Omental fat pad (tissue), 4 donors: Measurements from ENCODE around the gene PTH2. TPM values are rescaled to one million over a fixed set of nuclear protein-coding genes. Genes with fewer than 3 reads are reported as not detected.

ENCODE experiments used
- ATAC-seq: fragments of 150-250 bp; one replicate; pipeline ENCODE4 v1.9.1; 2016; ENCODE audit warnings: mild to moderate bottlenecking, moderate library complexity; ENCODE audit not compliant: low FRiP score
- DNase-seq: peaks from one replicate; pipeline ENCODE4 v3.0.0-alpha.2; 2019; ENCODE audit warnings: low spot score
- total RNA-seq, 4 donors: library from RNA; depleted of rRNA; stranded (reverse); fragments of >200 nt; gene quantifications; one replicate each; pipeline ENCODE4 v1.1.0, GENCODE V29; 2016
- TF ChIP-seq, protein P1 (sequence below), 3 donors: fragments of 450-650 bp; IDR thresholded peaks; one replicate each; pipeline ENCODE4 v1.5.1; 2016 to 2017; ENCODE audit warnings: antibody characterized with exemption in 3 of 3, mild to moderate bottlenecking in 3 of 3, moderate library complexity in 2 of 3

The PTH2 gene
- total RNA-seq, 4 donors from 2014 or later, result not detected

DNA sequence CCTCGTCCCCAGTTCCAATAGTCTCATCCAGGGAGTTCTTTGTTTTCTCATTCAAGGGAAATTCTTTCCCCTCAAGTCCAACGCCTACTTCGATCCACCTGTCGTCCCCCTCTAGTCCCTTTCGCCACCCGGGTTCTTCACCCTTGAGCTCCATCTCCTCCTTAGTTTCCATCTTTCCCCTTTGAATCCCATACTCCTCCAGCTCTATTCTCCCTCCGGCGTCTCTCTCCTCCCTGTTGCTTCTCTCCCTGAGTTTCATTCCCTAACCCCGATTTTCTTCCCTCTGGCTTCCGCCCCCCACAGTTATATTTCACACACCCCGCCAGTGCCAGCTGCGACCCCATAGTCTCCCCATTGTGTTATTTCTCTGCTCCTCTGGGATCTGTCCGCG, 18.7 kb upstream of the PTH2 start:
- ATAC-seq, result no peak
- TF ChIP-seq, protein P1, sequence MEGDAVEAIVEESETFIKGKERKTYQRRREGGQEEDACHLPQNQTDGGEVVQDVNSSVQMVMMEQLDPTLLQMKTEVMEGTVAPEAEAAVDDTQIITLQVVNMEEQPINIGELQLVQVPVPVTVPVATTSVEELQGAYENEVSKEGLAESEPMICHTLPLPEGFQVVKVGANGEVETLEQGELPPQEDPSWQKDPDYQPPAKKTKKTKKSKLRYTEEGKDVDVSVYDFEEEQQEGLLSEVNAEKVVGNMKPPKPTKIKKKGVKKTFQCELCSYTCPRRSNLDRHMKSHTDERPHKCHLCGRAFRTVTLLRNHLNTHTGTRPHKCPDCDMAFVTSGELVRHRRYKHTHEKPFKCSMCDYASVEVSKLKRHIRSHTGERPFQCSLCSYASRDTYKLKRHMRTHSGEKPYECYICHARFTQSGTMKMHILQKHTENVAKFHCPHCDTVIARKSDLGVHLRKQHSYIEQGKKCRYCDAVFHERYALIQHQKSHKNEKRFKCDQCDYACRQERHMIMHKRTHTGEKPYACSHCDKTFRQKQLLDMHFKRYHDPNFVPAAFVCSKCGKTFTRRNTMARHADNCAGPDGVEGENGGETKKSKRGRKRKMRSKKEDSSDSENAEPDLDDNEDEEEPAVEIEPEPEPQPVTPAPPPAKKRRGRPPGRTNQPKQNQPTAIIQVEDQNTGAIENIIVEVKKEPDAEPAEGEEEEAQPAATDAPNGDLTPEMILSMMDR (IDR thresholded peaks at IDR 0.05), result no peak
- no peak for DNase-seq

DNA sequence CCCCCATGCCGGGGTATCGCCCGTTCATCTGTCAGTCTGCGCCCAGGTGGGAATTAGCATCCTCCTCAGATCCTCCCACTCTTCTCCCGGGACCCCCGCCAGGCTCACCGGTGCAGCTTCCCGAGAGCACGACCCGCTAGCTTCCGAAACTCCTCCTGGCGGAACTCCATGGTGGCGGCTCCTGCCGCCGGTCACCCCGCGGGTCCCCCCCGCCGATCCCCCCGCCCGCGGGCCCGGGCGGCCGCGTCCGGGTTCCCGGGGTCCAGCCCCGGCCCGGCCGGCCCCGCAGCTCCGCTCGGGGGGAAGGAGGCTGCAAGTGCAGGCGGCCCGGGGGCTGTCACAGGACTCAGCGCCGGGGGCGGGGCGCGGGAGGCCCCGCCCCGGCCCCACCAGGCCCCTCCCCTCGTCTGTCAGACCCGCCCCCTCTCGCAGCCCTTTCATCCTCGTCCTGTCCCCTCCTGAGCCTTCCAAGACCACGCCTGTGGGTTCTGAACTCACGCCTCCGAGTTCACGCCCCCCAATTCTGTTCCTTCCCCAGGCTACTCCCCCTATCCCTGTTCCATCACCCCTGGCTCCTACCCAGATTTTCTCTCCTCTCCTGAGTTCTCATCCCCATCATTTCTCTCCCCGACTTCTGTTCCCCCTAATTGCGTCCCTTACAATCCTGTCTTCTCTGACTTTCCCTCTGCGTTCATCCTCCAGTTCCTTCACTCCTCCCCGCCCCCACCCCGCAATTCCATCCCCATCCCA, 18.1 kb upstream of the PTH2 start, which contains the start of gene SLC17A7:
TSS of gene SLC17A7 (minus strand) at position 318 of the 750 bp plus-strand sequence. CDS start at position 170, 148 bp downstream.
- no peak for ATAC-seq
- DNase-seq, result no peak

DNA sequence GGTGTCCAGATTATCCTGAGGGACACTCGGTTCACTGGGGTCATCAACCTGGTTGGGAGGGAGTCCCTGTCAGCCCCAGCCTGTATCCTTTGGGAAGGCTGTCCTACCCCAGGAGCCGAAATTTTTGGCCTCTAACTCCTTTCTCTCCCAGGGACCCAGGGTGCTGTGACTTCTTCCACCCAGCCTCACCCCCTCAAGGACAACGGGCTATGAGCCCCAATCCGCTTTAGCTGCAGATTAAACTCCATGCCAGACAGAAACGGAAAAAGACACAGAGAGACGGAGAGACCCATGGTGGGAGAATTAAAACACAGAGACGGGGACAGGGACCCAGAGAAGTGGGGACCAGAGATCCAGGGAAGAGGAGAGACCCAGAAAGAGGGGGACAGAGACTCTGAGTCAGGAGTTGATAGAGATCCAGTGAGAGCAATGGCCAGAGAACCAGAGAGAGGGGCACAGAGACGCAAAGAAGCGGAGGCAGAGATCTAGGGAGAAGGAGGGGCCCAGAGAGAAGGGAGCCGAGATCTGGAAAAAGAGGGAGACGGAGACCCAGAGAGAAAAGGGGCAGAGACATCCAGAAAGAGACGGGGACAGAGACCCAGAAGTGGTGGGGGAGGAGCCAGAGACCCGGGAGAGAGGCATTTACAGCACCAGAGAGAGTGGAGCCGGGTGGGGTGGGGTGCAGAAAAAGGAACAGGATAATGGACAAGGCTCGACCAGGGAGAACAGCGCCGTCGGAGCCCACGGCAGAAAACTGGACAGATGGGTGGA, 17.4 kb upstream of the PTH2 start:
- TF ChIP-seq, protein P1 (IDR thresholded peaks at IDR 0.05), result no peak
- DNase-seq, result no peak
- no peak for ATAC-seq

More for the DNA sequence above, 18.1 kb upstream of the PTH2 start, which contains the start of gene SLC17A7:
- TF ChIP-seq, protein P1 (IDR thresholded peaks at IDR 0.05), result no peak

GRCh38 chr19:49439836-49440235, 16.6 kb upstream of the PTH2 start:
- DNase-seq (no peak), ATAC-seq (no peak)
- TF ChIP-seq, protein P1 (IDR thresholded peaks at IDR 0.05), result no peak

DNA sequence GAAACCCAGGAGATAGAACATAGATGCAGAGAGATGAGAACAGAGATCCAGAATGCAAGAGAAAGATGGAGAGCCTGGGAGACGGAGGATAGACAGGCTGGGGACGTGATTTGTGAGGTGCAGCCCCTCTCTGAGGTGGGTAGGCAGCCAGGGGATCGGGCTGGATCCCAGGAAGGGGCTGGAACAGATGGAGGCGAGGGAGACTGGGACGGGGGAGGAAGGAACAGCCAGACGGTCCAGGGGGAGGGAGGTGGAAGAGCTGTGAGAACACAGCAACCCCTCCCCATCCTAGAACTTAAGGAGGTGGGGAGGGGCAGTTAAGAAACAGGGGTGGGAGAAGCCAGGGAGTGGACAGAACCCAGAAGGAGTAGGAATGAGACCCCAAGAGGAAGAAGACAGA, 15.0 kb upstream of the PTH2 start:
- no peak for ATAC-seq
- TF ChIP-seq, protein P1 (IDR thresholded peaks at IDR 0.05), result no peak

GRCh38 chr19:49437231-49437630, 14.0 kb upstream of the PTH2 start:
- no peak for DNase-seq
- no peak for ATAC-seq
- TF ChIP-seq, protein P1 (IDR thresholded peaks at IDR 0.05), result no peak

More for the DNA sequence above, 15.0 kb upstream of the PTH2 start:
- no peak for DNase-seq
